DOHH2 (cell line): ENCODE results near the gene PALM.

ENCODE experiments used
- EZH2phosphoT487 ChIP-seq: fragments of 200-600 bp; sonication (generic); IDR thresholded peaks from 2 replicates; pipeline ENCODE4 v1.6.1; 2017; ENCODE audit warnings: borderline replicate concordance, mild to moderate bottlenecking, antibody characterized with exemption, low read length, moderate library complexity, mixed read lengths
- TF ChIP-seq, protein P1 (sequence below): fragments of 200-600 bp; sonication (generic); IDR thresholded peaks from one replicate; pipeline ENCODE4 v1.5.1; 2014; ENCODE audit warnings: antibody characterized with exemption, mild to moderate bottlenecking, low read depth, low read length; ENCODE audit not compliant: poor library complexity, severe bottlenecking

DNA sequence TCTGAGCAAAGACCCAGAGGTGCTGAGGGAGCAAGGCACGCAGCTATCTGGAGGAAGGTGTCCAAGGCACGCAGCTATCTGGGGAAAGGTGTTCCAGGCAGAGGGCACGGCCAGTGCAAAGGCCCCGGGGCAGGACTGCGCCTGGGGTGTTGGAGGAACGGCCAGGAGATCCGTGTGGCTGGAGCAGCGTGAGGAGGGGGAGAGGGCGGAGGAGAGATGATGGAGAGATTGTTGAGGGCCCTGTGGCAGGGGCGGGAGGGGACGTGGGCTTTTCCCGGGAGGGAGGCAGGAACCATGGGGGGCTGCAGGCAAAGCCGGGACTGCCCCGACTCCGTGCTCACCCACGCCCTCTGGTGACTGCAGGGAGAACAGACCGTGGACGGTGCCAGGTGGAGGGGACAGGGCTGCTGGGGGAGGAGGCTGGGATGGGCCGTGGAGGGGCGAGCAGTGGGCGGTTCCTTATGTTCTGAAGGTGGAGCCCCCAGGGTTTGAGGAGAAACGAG lies 28.9 kb downstream of the PALM start:
- TF ChIP-seq, protein P1, sequence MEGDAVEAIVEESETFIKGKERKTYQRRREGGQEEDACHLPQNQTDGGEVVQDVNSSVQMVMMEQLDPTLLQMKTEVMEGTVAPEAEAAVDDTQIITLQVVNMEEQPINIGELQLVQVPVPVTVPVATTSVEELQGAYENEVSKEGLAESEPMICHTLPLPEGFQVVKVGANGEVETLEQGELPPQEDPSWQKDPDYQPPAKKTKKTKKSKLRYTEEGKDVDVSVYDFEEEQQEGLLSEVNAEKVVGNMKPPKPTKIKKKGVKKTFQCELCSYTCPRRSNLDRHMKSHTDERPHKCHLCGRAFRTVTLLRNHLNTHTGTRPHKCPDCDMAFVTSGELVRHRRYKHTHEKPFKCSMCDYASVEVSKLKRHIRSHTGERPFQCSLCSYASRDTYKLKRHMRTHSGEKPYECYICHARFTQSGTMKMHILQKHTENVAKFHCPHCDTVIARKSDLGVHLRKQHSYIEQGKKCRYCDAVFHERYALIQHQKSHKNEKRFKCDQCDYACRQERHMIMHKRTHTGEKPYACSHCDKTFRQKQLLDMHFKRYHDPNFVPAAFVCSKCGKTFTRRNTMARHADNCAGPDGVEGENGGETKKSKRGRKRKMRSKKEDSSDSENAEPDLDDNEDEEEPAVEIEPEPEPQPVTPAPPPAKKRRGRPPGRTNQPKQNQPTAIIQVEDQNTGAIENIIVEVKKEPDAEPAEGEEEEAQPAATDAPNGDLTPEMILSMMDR: peak; percentile 76
- TF ChIP-seq EZH2phosphoT487: no peak
